ENCODE results near the gene ZNF771.

DNA sequence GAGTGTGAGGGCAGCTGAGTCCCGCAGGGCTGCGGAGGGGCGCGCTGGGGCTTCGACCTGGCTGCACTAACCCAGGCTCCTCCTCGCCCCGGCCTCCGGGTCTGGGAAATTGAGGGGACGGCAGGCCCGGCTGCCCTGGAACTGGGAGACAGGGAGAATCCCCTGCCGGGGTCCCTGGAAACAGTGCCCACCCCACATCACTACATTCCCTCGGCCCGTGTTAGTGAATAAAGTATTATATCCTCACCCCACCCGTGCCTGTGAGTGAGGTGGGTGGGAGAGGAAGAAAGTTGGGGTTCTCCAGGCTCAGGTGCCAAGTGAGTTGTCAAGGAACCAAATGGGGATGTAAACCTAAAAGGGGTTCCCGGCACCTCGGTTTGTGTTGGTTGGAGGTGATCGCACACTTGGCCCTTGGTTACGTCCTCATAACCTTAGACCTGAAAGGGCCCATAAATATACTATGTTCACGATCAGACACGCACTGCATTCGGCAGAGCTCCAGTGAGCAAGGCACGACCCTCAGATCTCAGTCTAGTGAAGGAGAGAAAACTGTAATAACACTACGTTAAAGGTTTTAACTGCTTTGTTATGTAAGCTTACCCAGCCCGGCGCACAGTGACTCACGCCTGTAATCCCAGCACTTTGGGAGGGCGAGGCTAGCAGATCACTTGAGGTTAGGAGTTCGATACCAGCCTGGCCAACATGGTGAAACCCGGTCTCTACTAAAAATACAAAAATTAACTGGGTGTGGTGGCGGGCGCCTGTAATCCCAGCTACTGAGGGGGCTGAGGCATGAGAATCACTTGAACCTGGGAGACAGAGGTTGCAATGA lies 11.2 kb downstream of the ZNF771 start:
- peak in 1 of 2 experiments; percentile 15; a peak in 2 of 4 replicates for TF ChIP-seq CTCF (conservative IDR thresholded peaks at IDR 0.05; ENCODE audit: low read depth in 2 of 2)
- no peak for TF ChIP-seq JUNB (IDR thresholded peaks at IDR 0.05; ENCODE audit: unreplicated experiment)
- TF ChIP-seq EZH2 (IDR thresholded peaks at IDR 0.05; ENCODE audit: low read depth, unreplicated experiment) = no peak
- TF ChIP-seq POLR2AphosphoS5 (IDR thresholded peaks at IDR 0.05; ENCODE audit: low read depth) = no peak
- no peak for TF ChIP-seq ETS1 (IDR thresholded peaks at IDR 0.05)
- no peak for TF ChIP-seq REST (IDR thresholded peaks at IDR 0.05; ENCODE audit: unreplicated experiment)
- no peak for TF ChIP-seq ZNF114 (CRISPR knock-in tag; IDR thresholded peaks at IDR 0.05)
- TF ChIP-seq EZH2phosphoT487 (IDR thresholded peaks at IDR 0.05; ENCODE audit: unreplicated experiment) = no peak
- no peak for TF ChIP-seq CREB1 (CRISPR knock-in tag; IDR thresholded peaks at IDR 0.05; ENCODE audit: low read depth)
- no peak for TF ChIP-seq STAT1 (IDR thresholded peaks at IDR 0.05; ENCODE audit: unreplicated experiment)
- TF ChIP-seq ZNF331 (CRISPR knock-in tag; IDR thresholded peaks at IDR 0.05; ENCODE audit: low read depth) = no peak
- TF ChIP-seq NANOG (IDR thresholded peaks at IDR 0.05; ENCODE audit: borderline replicate concordance) = no peak
